UCSD-AML1 (cell line): Measurements from ENCODE around the gene MPPED1.

Experiments used
- DNase-seq: peaks from one replicate; lab custom pipeline; 2025; ENCODE audit not compliant: unreplicated experiment; lab: John Stamatoyannopoulos, UW

Gene MPPED1

GRCh38 chr22:43491177-43491576, 79.4 kb downstream of the MPPED1 start:
- no peak for DNase-seq

DNA sequence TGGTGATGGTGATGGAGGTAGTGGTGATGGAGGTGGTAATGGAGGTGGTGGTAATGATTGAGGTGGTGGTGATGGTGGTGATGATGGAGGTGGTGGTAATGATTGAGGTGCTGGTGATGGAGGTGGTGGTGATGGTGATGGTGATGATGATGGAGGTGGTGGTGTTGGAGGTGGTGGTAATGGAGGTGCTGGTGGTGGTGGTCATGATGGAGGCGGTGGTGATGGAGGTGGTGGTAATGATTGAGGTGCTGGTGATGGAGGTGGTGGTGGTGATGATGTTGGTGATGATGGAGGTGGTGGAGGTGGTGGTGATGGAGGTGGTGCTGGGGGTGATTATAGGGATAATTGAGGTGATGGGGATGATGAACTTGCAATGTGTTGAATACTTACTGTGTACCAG, 79.9 kb downstream of the MPPED1 start:
- no peak for DNase-seq

DNA sequence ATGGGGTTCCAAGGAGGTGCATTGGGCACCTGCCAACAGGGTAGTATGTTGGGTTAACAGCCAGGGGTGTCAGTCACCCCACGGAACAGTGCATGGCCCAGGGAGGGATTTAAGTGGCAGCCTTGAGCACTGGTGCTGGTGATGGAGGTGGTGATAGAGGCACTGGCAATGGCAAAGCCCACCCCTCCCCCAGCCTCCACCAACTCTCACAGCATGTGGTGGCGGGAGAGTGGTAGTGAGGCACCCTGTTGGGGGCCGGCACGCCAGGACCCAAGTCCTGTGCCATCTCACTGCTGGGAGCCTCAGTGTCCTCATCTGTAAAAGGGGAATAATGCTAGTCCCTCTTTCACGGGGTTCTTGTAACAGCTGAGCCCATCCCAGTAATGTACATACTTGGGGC, 81.5 kb downstream of the MPPED1 start:
- DNase-seq, result no peak

DNA sequence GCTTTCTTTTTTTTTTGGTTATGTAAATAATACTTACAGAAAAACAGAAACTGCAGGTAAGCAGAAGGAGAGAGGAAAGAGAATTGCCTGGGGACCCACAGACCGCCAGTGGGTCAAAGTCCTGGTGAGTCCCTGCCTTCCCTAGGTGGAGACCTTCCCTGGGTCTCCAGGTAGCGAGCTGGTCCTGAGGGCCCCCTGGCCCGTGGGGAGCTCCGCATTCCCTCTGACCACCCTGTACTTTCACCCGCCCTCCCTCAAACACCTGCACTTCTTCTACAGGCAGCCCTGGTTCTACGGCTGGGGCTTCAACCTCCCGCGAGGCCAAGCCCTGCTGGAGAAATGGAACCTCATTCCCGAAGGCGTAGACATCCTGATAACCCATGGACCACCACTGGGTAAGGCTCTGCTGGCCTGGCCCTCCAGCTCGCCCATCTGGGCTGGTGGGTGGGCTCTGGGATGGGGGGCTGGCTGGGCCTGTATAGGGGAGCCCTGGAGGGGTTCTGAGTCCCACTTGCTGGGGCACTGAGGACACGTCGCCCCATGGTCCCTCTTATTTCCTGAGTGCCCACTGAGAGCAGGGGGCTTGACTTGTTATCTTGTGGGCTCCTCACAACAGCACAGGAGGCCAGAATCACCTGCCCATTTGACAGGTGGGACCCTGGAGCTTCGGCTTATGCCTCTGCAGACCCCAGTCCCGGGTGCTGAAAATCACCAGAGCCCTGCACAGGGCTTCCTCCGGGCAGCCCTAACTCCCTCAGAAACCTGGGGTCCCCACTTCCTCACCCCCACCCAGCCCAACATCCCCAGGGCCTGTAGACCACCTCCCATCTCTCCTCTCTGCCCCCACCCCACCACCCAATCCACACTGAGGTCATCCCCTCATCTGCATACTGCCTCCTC, 86.4 kb downstream of the MPPED1 start:
- no peak for DNase-seq

DNA sequence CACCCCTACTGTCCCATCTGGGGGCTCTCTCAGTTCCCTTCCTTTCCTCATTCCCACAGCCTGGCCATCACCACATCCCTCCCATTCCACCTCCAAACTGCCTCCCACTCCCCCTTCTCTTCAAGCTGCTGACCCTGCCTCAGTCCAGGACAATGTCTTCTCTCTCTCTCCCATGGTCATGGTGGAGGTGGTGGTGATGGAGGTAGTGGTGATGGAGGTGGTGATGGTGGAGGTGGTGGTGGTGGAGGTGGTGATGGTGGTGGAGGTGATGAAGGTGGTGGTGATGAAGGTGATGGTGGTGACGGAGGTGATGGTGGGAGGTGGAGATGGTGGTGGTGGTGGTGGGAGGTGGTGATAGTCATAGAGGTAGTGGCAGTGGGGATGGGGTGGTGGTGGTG, 87.0 kb downstream of the MPPED1 start:
- no peak for DNase-seq

GRCh38 chr22:43500792-43501785, 89.3 kb downstream of the MPPED1 start:
- DNase-seq, result no peak

DNA sequence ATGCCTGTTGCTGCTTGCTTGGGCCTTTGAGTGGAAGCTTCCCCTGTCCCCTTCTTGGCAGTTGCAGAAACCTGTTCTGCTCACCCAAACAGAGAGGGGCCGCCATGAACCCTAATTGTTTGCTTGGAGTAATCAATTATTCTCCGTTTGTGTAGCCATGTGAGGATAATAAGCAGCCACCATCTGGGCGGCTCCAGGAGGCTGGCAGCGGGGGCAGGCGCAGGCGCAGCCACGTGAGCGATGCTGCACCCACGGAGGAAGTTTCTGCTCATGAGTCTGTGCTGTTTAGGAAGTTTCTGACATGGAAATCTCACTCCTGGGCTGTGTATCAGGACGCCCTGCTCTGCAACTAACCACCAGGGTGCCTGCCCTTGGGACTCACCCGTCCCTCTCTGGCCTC, 90.1 kb downstream of the MPPED1 start:
- no peak for DNase-seq

- no peak for DNase-seq
Measured at GRCh38 chr22:43502306-43502874, 90.6 kb downstream of the MPPED1 start.

DNA sequence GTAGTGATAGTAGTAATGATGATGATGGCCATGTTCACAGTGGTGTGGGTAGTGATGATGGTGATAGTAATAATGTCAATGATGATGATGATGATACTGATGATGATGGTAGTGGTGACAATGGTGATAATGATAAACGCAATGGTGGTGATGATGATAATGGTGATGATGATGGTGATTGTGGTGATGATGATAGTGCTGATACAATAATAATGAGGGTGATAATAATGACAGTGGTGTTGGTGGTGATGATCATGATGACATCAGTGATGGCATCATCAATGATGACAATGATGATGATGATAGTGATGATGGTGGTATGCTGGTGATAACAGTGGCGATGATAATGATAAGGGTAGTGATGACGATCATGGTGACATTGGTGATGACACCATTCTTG, 92.3 kb downstream of the MPPED1 start:
- DNase-seq, result no peak

DNA sequence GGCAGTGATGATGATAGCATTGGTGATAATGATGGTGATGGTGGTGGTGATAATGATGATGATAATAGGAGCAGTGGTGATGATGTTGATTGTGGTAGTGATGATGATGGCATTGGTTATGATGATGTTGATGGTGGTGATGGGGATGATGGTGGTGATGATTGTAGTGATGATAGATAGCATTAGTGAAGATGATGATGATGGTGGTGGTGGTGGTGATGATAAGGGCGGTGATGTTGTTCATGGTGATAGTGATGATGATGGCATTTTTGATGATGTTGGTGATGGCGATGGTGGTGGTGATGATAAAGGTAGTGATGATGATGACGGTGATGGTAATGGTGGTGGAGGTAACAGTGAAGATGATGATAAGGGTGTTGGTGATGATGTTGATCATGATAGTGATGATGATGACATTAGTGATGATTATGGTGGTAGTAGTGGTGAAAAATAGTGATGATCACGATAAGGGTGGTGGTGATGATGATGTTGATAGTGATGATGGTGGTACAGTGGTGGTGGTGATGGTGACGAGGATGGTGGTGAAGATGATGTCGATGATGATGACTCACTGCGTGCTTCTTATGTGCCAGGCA, 93.0 kb downstream of the MPPED1 start:
- DNase-seq, result no peak

- no peak for DNase-seq
Measured at GRCh38 chr22:43505423-43505822, 93.6 kb downstream of the MPPED1 start.

- no peak for DNase-seq
Measured at GRCh38 chr22:43505896-43506295, 94.1 kb downstream of the MPPED1 start.

DNA sequence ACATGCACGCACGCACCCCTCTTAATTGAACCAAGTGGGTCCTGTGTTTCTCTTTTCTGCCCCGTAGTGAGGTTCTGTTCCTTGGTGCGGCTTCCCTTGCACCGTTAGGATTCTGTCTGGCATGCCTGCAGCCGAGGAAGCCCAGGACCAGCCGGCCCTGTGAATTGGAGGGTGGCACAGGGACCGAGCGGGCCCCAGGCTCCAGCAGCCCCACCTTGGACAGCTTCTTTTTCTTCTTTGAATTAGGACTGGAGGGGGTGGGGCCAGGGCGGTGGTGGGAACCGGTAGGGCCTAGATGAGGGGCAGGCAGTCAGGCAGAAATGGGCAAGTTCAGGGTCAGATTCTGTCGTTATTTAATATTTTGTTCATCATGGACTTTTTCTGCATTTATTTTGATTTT, 94.7 kb downstream of the MPPED1 start:
- DNase-seq, result no peak

- DNase-seq, result no peak
Measured at GRCh38 chr22:43507235-43507634, 95.4 kb downstream of the MPPED1 start.

DNA sequence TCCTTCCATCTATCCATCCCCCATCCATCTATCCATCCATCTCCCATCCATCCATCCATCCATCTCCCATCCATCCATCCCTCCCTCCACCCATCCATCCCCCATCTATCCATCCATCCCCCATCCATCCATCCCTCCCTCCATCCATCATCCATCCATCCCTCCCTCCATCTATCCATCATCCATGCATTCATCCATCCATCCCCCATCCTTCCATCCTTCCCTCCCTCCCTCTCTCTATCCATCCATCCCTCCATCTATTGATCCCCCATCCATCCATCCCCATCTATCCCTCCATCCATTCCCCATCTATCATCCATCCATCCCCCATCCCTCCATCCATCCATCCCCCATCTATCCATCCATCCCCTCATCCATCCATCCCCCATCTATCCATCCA, 96.7 kb downstream of the MPPED1 start:
- DNase-seq, result no peak

- no peak for DNase-seq
Measured at GRCh38 chr22:43509337-43509736, 97.5 kb downstream of the MPPED1 start.

- DNase-seq, result no peak
Measured at GRCh38 chr22:43510281-43511070, 98.7 kb downstream of the MPPED1 start.

- DNase-seq, result no peak
Measured at GRCh38 chr22:43511276-43511910, 99.6 kb downstream of the MPPED1 start.

GRCh38 chr22:43512279-43512678, 100.5 kb downstream of the MPPED1 start:
- no peak for DNase-seq
